DND-41 (cell line): ENCODE data around the gene SCTR.

Experiments
- CTCF ChIP-seq: IDR thresholded peaks from 2 replicates; pipeline ENCODE4 v1.5.1; 2012; ENCODE audit warnings: borderline replicate concordance, low read length, moderate library complexity, mild to moderate bottlenecking; ENCODE audit not compliant: poor library complexity, severe bottlenecking; ENCODE audit errors: extremely low read depth
- EZH2 ChIP-seq: IDR thresholded peaks from 3 replicates; pipeline ENCODE4 v1.6.1; 2012; ENCODE audit warnings: borderline replicate concordance, low read depth, mild to moderate bottlenecking, moderate library complexity, low read length, inconsistent platforms; ENCODE audit not compliant: severe bottlenecking

- TF ChIP-seq CTCF (no peak), EZH2 (no peak)
Observed at GRCh38 chr2:119527999-119528398, 3.7 kb upstream of the SCTR start.
